Stimulated activated CD8-positive, alpha-beta memory T cell treated with anti-CD3 and anti-CD28 coated beads, Interleukin-15, amount 100 ng/mL, for 48 hours (primary cell): ENCODE results near the gene ADH1C.
"Not testable (repeated sequence)": the region's sequence is repeated elsewhere in the genome, so short reads cannot be mapped to it uniquely, and the experiment has no call there.

Source experiments
- DNase-seq, 2 donors: peaks; one replicate each; pipeline ENCODE4 v3.0.0-alpha.2; 2020; ENCODE audit warnings: low read depth in 2 of 2

Gene ADH1C

DNA sequence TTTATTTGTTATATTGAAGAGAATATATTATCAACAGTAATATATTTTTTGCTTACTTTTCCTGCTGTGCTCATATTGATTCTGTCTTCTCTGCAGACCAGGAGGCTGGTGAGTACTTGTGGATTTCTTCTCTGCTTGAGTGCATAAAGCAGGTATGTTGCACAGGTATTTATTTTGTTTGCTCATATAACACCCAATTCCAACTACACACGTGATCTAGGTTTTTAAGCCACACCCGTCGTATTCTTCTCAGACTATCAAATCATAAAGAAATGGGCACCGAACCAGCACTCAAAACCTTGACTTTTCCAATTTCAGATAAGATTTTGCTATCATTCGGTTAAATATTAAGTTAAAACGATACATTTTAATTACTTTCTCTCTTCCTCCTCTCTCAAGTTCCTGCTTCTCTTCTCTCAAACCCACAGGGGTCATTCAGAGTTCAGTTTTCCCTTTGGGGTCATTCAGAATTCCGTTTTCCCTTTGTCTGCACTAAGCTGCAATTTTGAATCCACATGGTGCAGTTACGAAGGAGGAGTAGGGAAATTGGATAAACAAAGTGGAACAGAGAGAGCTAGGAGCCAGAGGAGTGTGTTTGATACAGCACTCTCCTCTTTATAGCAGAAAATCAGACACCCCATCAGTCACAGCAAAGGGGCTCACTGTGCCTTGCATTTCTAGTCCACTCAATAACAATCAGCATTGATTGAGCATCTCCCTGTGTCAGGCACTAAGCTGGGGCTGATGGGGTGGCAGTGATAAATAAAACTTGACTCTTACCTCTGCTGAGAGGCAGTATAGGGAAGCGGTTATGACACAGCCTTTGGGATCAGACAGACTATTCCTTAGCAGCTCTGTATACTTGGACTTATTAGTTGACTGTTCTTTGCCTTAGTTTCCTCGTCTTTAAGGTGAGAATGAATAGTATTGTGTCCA is at the start of gene ADH1C:
Gene ADH1C, minus strand, starts transcription at position 145 of the 936 bp plus-strand sequence. Its CDS starts 71 bp downstream, at position 74.
- no peak for DNase-seq

DNA sequence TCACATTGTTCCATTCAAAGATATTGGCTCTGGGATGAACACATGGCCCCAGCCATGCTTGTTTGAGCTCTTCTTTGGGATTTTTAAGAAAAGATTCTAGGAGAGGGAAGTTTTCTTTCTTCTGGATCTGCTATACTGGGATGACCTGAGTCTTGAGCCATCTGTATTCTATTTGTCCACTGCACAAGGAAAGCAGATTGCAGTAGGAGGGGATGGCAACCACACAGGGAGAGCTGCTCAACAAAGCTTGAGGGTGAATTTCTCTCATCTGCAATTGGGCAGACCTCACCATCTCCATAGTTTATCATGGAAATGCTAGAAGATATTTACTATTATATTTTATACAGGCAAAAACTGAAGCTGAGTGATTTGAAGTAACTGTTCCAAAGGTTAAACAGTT is 48.3 kb upstream of the ADH1C start:
- DNase-seq = no peak

DNA sequence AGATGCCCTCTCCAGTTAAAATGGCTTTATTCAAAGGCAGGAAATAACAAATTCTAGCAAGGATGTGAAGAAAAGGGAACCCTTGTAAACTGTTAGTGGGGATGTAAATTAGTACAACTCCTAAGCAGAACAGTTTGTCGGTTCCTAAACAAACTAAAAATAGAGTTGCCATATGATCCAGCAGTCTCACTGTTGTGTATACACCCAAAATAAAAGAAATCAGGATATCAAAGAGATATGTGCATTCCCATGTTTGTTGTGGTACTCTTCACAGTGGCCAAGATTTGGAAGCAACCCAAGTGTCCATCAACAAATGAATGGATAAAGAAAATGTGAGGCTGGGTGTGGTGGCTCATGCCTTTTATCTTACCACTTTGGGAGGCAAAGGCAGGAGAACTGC is 46.5 kb upstream of the ADH1C start:
- DNase-seq = no peak

DNA sequence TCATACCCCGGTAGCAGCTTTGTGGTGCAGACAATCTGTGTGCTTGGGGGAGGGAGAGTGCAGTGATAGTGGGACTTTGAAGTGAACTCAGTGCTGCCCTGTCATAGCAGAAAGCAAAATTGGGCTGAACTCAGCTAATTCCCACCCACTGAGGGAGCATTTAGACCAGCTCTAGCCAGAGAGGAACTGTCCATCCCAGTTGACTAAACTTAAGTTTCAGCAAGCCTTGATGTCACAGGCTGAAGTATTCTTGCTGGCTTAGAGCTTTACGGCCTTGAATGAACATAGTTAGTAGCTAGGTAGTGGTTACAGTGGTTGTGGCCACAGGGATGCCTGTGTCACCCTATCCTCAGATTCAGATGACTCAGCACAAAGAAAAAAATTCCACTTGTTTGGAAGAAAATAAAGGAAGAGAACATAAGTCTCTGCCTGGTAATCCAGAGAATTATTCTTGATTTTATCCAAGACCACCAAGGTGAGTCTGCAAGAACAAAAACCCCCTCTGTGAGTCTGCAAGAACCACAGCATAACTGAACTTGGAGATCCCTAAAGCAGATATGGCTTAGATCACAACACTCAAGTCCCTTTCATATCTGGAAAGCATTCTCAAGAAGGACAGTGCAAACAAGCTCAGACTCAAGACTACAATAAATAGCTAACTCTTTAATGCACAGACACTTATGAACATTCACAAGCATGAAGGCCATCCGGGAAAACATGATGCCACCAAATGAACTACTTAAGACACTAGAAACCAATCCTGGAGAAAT is 43.2 kb upstream of the ADH1C start:
- DNase-seq = no peak

DNA sequence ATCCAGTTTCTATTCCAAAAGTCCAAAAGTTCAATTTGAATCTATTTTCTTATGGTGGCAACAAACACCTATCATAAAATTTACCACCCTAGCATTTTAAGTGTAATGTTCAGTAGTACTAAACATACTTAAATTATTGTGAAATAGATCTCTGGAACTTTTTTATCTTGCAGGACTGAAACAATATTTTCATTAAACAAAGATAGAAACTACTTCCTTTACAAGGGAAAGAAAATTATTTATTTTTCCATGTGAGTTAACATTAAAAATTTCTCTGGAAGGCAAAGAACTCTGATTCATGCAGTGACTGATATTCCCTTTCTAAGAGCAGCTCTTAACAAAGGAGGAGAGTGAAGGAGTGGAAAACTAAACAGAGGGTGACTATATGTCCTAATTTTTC is 42.4 kb upstream of the ADH1C start:
- DNase-seq = no peak

DNA sequence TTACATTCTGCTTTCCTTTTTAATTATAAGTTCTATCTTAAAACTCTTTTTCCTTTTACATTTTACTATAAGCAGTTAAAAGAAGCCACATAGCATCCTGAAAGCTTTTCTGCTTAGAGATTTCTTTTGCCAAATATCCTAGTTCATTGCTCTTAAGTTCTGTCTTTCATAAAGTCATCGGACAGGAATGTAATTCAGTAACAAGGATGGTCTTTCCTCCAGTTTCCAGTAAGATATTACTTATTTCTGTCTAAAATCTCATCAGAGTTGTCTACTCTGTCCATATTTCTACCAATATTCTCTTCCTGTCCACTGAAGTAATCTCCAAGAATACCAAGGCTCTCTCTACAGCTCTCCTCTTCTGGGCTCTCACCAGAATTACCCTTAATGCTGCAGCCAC is 37.5 kb upstream of the ADH1C start:
- DNase-seq = no peak

DNA sequence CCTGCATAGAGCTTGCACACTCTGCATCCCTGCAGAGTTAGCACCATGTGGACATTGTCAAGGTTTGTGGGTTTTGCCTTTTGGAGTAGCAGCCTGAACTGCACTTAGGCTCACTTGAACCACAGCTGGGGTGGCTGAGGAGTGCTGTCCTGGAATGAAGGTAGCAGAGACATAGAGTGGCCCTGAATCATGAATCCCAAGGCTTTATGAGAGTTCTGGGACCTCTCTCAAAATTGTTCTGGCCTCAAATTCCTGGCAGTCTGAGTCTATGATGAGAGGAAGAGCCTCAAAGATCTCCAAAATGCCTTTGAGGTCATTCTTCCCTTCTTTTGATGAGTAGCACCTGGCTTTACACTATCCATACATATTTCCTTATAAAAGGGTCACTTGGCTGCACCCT is 37.1 kb upstream of the ADH1C start:
- no peak for DNase-seq

DNA sequence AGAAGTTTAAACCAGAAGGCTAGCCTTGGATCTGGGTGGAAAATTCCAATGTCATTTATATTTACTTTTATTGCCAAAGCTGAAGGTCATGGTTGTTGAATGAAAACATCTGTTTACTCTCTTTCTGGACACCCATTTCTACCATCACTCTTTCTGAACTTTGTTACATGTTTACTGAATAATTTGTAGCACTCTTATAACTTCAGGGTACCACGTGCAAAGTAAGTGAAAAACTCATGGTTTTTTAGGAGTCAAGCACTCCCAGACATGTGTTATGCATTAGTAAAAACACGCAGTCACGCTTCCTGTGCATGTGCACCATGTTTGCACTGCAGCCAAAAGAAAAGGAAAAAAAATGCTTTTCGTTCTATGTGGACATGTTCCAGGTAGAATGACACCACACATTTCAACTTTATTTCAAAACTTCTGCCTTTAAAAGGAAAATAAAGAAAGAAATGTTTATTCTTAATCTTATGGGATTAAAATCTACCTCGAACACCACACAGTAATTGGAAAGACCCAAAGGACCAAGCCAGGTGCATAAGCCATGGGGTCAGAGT is 31.4 kb upstream of the ADH1C start:
- DNase-seq = no peak

DNA sequence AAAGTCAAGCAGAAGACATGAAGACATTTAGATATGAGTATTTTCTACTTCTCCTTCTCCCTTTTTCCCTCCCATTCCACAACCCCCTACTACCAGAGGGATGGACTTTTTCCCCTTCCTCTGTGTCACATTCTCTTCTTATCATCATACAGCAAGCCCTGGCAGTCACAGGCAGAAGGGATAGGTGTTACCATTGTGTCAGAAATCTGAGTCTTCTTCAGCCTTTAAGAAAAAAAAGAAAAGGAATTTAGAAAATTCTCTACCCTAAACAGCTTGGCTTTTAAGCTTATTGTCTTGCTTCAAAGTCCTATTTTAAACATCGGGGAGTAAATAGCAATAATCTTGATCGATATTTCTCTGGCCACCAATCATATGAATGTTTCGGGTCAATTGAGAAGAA is 30.9 kb upstream of the ADH1C start:
- no peak for DNase-seq

DNA sequence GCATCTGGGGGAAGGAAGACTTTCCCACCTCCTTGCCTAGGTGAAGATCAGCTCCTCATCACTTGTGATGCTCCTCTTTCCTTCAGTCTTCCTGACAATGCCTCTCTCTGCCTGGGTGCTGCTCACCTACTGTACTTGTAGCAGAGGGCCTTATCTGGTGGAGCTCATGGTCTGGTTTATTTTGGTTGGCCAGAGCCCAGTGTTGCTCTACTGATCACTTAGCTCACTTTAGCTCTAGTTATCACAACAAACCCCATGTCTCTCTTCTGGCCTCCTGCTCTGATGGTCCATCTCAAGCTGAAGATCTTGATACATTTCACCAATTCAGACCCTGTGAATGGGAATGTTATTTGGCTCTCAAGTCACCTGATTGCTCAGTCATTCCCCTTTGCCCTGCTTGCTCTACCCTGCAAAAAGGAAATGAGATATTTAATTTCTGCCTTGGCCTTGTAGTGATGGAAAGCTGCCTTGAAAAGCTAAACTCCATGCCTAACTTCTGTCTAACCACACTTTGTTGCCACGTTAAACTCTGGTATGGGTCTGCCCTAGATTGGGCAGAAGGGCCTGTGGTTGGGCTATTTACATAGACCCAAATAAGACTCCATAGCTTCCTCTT is 30.3 kb upstream of the ADH1C start:
- no peak for DNase-seq

DNA sequence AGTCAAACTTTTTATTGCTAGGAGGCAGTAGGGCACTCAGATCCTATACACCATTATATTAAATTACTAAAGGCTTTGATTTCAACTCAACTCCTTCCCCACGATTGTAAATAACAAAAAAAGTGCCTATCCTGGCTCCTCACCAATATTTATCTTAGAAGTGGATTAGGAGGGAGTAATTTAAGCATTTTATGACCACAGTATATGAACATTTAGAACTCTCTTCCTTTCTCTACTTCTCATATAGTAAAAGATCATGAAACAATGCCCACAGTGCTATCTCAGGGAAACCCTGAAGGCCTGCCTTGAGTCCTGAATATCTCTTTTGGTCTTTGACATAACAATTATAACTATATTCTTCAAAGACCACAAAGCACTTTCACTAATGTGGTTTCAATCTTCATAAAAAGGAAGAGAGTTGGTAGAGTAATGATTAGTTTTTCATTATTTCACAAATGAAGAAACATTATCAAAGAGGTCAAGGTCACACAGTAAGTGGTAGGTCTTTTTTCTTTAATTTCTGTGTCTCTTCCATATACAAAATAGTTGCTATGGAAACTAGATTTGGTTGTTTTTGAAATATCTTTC is 29.1 kb upstream of the ADH1C start:
- DNase-seq = no peak

DNA sequence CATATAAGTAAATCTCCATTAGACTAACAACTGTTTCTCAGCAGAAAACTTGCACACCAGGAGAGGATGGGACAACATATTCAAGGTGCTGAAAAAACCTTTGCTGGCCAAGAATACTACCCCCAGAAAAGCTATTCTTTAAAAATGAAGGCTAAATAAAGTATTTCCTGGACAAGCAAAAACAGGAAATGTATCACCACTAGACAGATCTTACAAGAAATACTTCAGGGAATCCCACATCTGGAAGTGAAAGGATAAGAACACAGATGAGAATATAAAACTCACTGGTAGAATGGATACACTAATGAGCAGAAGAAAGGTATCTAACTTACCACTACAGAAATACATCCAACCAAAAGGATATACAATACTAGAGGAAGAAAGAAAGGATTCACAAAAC is 27.0 kb upstream of the ADH1C start:
- no peak for DNase-seq

DNA sequence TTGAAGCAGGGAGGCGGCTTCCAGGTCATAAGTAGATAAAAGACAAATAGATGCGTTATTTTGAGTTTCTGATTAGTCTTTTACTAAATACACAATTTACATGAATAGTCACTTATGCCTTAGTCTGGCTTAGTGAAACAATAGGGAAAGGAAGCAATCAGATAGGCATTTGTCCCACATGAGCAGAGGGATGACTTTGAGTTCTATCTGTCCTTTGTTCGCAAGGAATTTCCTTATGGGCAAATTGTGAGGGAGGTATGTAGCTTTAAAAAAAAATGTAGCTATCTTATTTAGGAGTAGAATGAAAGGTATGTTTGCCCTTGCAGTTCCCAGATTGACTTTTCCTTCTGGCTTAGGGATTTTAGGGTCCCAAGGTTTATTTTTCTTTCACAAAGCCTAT is 26.3 kb upstream of the ADH1C start:
- no peak for DNase-seq

DNA sequence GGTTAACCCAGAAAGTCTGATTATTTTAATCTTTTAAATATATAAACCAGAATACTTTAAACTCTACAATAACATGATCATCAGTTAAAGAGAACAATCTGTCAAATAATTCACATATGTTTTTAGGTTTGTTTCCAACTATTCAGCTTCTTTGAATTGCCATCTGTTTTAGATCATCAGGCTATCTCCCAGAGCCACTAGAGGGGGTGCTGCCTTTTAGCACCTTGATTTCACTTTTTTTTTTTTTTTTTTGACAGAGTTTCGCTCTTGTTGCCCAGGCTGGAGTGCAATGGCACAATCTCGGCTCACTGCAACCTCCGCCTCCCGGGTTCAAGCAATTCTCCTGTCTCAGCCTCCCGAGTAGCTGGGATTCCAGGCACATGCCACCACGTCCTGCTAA is 24.8 kb upstream of the ADH1C start:
- DNase-seq = not testable (repeated sequence)

DNA sequence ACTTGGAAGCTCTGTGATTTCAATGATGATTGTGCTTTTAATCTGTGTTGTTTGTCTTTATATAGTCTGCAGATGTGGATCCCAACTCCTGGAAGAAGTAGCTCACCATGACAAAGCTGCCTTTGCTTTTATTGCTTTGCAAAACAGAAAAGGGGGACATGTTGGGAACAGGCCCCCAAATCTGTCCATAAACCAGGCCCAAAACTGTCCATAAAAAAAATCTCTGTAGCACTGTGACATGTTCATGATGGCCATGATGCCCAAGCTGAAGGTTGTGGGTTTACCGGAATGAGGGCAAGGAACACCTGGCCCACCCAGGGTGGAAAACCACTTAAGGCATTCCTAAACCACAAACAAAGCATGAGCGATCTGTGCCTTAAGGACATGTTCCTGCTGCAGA is 19.9 kb upstream of the ADH1C start:
- not testable (repeated sequence) for DNase-seq

DNA sequence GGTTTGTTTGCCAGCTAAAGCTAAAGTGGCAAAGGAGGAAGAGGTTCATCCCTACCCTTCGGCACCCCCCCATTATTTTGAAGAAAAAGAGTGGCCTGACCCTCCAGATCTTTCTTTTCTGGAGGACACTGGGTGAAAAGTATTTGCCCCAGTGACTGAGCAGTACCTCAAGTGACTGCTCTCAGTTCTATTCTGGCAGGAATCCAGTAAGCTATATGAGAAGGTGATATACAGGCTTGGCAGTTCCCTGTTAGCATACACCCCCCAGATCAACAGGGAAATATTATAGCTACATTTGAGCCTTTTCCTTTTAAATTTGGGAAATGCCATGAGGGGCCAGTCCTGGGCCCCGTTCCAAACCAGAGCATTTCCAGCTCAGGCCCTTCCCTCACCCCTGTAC is 15.3 kb upstream of the ADH1C start:
- DNase-seq = not testable (repeated sequence)

DNA sequence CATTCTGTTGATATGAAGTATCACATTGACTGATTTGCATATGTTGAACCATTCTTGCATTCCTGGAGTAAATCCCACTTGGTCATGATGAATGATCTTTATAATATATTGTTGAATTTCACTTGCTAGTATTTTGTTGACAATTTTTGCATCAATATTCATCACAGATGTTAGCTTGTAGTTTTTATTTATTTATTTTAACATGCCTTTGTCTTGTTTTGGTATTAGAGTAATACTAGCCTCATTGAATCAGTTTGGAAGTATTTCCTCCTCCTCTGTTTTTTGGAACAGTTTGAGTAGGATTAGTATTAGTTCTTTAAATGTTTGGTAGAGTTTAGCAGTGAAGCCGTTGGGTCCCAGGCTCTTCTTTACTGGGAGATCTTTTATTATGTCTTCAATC is 13.9 kb upstream of the ADH1C start:
- no peak for DNase-seq

DNA sequence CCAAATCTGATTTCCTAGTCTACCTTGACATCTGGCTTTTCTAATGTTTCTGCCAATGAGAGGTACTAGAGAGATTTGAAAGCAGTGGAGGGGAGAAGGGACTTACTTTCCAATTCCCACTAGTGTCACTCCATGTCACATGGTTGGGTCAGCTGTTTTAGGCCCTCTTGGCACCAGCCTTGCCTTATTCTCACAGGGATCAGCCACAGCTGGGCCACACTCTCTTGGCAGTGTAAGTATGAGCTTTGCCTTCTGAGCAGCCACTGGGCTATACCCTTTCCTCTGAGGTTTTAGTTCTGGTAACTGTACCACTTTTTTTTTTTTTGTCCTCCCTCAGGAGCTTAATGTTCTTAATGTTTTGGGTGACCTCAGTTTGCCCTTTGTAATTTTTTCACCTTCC is 10.2 kb upstream of the ADH1C start:
- DNase-seq = no peak

DNA sequence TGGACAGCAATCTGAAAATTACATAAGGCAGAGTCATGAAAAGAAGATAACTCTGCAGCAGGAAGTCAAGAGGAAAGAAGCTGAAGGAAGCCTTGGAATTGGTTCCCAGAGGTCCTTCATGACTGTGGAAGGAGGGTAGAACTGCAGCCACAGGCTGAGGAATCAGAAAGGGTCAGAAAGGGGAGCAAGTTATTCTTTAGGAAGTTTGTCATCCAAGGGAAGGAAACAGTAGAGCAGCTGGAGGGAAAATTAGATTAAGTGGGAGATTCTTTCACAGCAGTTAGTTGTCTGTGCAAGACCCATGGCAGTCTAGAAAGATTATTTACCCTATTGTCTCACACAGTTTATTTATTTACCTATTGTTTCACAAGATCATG is 9.3 kb upstream of the ADH1C start:
- no peak for DNase-seq

DNA sequence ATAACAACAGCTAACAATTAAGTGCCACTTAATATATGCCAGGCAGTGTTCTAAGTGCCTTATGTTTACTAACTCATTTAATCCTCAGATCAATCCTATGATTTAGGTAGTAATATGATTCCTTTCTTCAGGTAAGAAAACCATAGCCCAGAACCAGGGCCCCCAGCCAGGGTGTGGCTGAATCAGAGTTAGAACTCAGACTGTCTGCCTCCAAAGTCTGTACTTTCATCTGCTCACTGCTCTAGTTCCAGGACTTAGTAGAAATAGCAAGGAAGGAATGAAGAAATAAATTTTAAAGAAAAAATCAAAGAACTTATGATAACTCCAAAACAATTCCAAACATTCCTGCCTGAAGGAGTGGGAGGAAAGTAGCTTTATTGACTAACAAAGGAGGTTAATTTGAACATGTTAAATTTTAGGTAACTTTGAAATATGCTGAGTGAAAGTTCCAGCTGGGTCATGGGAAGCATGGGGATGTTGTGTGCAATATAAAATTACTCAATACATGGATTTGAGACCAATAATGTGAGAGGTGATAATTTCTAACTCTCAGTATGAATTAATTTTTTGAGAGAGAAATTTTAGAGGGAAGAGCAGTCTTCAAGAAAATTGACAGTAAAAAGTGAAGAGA is 8.8 kb upstream of the ADH1C start:
- DNase-seq = no peak

DNA sequence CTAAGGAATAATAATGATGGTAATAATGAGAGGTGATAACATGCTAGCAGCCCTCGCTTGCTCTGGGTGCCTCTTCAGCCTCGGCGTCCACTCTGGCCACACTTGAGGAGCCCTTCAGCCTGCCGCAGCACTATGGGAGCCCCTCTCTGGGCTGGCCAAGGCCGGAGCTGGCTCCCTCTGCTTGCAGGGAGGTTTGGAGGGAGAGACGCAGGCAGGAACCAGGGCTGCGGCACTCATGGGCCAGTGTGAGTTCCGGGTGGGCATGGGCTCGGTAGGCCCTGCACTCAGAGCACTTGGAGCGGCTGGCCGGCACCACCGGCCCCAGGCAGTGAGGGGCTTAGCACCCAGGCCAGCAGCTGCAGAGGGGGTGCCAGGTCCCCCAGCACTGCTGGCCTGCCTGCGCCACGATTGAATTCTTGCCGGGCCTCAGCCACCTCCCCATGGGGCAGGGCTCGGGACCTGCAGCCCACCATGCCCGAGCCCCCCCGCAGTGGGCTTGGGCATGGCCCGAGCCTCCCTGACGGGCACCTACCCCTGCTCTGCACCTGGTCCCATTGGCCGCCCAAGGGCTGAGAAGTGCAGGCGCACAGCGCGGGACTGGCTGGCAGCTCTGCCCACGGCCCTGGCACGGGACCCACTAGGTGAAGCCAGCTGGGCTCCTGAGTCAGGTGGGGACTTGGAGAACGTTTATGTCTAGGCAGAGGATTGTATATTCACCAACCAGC is 7.1 kb upstream of the ADH1C start:
- no peak for DNase-seq
